ENCODE data around the gene TBXA2R. TPM values are rescaled to one million over a fixed set of nuclear protein-coding genes. Genes with fewer than 3 reads are reported as not detected.
"Not testable (repeated sequence)": the region's sequence is repeated elsewhere in the genome, so short reads cannot be mapped to it uniquely, and the experiment has no call there.

Gene TBXA2R
- total and polyA plus RNA-seq, 2 donors from 2014 or later = 6.7 to 8.8 TPM

- Histone ChIP-seq H3K9ac (ENCODE audit: low read length in 3 of 3) (peak within 1 kb of the TSS in 2 of 3 donors; percentile 16 to 34), H3K4me3 (ENCODE audit: low read length in 3 of 3) (peak within 1 kb of the TSS in 1 of 3 donors; percentile 49), H3K9me3 (ENCODE audit: control insufficient read depth in 2 of 3, insufficient read depth in 1 of 3, low read length in 3 of 3) (no peaks in the 10 kb centered on the region), H3K27me3 (ENCODE audit: control insufficient read depth, insufficient read depth, low read length) (no peaks in the 10 kb centered on the region), H3K4me1 (ENCODE audit: control insufficient read depth in 2 of 3, insufficient read depth in 2 of 3, low read depth in 1 of 3, low read length in 3 of 3) (no peaks in the 10 kb centered on the region), H3K27ac (ENCODE audit: low read depth in 2 of 2, low read length in 2 of 2) (peak within 1 kb of the TSS in 1 of 2 donors; percentile 60), H3K36me3 (ENCODE audit: control insufficient read depth in 2 of 3, insufficient read depth in 3 of 3, low read length in 3 of 3) (no peaks in the 10 kb centered on the region)
- no peak for TF ChIP-seq CTCF (IDR thresholded peaks at IDR 0.05; ENCODE audit: borderline replicate concordance, extremely low read depth, insufficient read depth)
- DNase-seq (no peak), FAIRE-seq (no peak)
- intact Hi-C loops (cut with DNase I) = no loop called here
Measured at GRCh38 chr19:3585301-3586126, 21.2 kb downstream of the TBXA2R start, which contains the start of gene GIPC3. TSS of gene GIPC3 (plus strand) at chr19:3585478. CDS start at chr19:3585598, 120 bp downstream.

- H3K4me1 ChIP-seq (ENCODE audit: control insufficient read depth in 2 of 3, insufficient read depth in 2 of 3, low read depth in 1 of 3, low read length in 3 of 3); H3K36me3 ChIP-seq (ENCODE audit: control insufficient read depth in 2 of 3, insufficient read depth in 3 of 3, low read length in 3 of 3); DNase-seq; H3K9me3 ChIP-seq (ENCODE audit: control insufficient read depth in 2 of 3, insufficient read depth in 1 of 3, low read length in 3 of 3); H3K27me3 ChIP-seq (ENCODE audit: control insufficient read depth, insufficient read depth, low read length); H3K9ac ChIP-seq (ENCODE audit: low read length in 3 of 3); FAIRE-seq; intact Hi-C loops (cut with DNase I); H3K4me3 ChIP-seq (ENCODE audit: low read length in 3 of 3); H3K27ac ChIP-seq (ENCODE audit: low read depth in 2 of 2, low read length in 2 of 2): not testable (repeated sequence)
Measured at GRCh38 chr19:3584036-3584802, 22.5 kb downstream of the TBXA2R start.

GRCh38 chr19:3581792-3582191 lies 24.9 kb downstream of the TBXA2R start:
- H3K9ac ChIP-seq (ENCODE audit: low read length in 3 of 3); H3K27me3 ChIP-seq (ENCODE audit: control insufficient read depth, insufficient read depth, low read length); H3K27ac ChIP-seq (ENCODE audit: low read depth in 2 of 2, low read length in 2 of 2); H3K4me1 ChIP-seq (ENCODE audit: control insufficient read depth in 2 of 3, insufficient read depth in 2 of 3, low read depth in 1 of 3, low read length in 3 of 3); FAIRE-seq; H3K4me3 ChIP-seq (ENCODE audit: low read length in 3 of 3); intact Hi-C loops (cut with DNase I); DNase-seq; H3K36me3 ChIP-seq (ENCODE audit: control insufficient read depth in 2 of 3, insufficient read depth in 3 of 3, low read length in 3 of 3); H3K9me3 ChIP-seq (ENCODE audit: control insufficient read depth in 2 of 3, insufficient read depth in 1 of 3, low read length in 3 of 3): not testable (repeated sequence)

GRCh38 chr19:3580156-3580934 lies 26.3 kb downstream of the TBXA2R start:
- DNase-seq (no peak), FAIRE-seq (no peak)
- Histone ChIP-seq H3K27me3 (ENCODE audit: control insufficient read depth, insufficient read depth, low read length) (no peaks in the 10 kb centered on the region), H3K27ac (ENCODE audit: low read depth in 2 of 2, low read length in 2 of 2) (peak overlapping the region in 1 of 2 donors; percentile 28), H3K36me3 (ENCODE audit: control insufficient read depth in 2 of 3, insufficient read depth in 3 of 3, low read length in 3 of 3) (peaks cover 0 to 1% (median 0%) of the 10 kb centered on the region in 3 donors), H3K4me3 (ENCODE audit: low read length in 3 of 3) (no peak overlapping the region), H3K9me3 (ENCODE audit: control insufficient read depth in 2 of 3, insufficient read depth in 1 of 3, low read length in 3 of 3) (no peaks in the 10 kb centered on the region), H3K9ac (ENCODE audit: low read length in 3 of 3) (no peak overlapping the region), H3K4me1 (ENCODE audit: control insufficient read depth in 2 of 3, insufficient read depth in 2 of 3, low read depth in 1 of 3, low read length in 3 of 3) (no peaks in the 10 kb centered on the region)
- TF ChIP-seq CTCF (IDR thresholded peaks at IDR 0.05; ENCODE audit: borderline replicate concordance, extremely low read depth, insufficient read depth) = no peak
- intact Hi-C loops (cut with DNase I) = no loop called here
